Measurements from ENCODE around the gene LIG3.

Gene LIG3

GRCh38 chr17:34980681-34981537 lies 597 bp downstream of the LIG3 start:
- Histone ChIP-seq H3K36me3 (ENCODE audit: control insufficient read depth in 5 of 5, insufficient read depth in 5 of 5, low read length in 5 of 5) (peaks cover 0 to 6% (median 4%) of the 10 kb centered on the region in 5 donors), H3K4me1 (ENCODE audit: control insufficient read depth in 5 of 5, insufficient read depth in 5 of 5, low read length in 5 of 5) (peaks cover 4 to 20% (median 17%) of the 10 kb centered on the region in 5 donors), H3K9me3 (ENCODE audit: control insufficient read depth in 5 of 5, low read length in 5 of 5) (no peaks in the 10 kb centered on the region), H3K27me3 (ENCODE audit: control insufficient read depth in 5 of 5, insufficient read depth in 4 of 5, low read length in 5 of 5) (no peaks in the 10 kb centered on the region), H3K4me3 (ENCODE audit: low read depth in 1 of 5, low read length in 5 of 5) (peak overlapping the region; percentile 72 to 82 (median 77)), H3K27ac (ENCODE audit: low read depth, low read length) (peak overlapping the region; percentile 98), H3K9ac (ENCODE audit: low read length in 5 of 5) (peak overlapping the region; percentile 95 to 99 (median 97))

GRCh38 chr17:34981538-34982241 lies 1.4 kb downstream of the LIG3 start:
- H3K36me3 ChIP-seq (ENCODE audit: control insufficient read depth in 5 of 5, insufficient read depth in 5 of 5, low read length in 5 of 5) = peaks cover 2 to 9% (median 6%) of the 10 kb centered on the region in 5 donors
- H3K27me3 ChIP-seq (ENCODE audit: control insufficient read depth in 5 of 5, insufficient read depth in 4 of 5, low read length in 5 of 5) = no peaks in the 10 kb centered on the region
- peaks cover 4 to 20% (median 17%) of the 10 kb centered on the region in 5 donors for H3K4me1 ChIP-seq (ENCODE audit: control insufficient read depth in 5 of 5, insufficient read depth in 5 of 5, low read length in 5 of 5)
- peak overlapping the region; percentile 95 to 99 (median 97) for H3K9ac ChIP-seq (ENCODE audit: low read length in 5 of 5)
- H3K4me3 ChIP-seq (ENCODE audit: low read depth in 1 of 5, low read length in 5 of 5) = peak overlapping the region; percentile 72 to 82 (median 77)
- no peaks in the 10 kb centered on the region for H3K9me3 ChIP-seq (ENCODE audit: control insufficient read depth in 5 of 5, low read length in 5 of 5)
- peak overlapping the region; percentile 98 for H3K27ac ChIP-seq (ENCODE audit: low read depth, low read length)

- H3K36me3 ChIP-seq (ENCODE audit: control insufficient read depth in 5 of 5, insufficient read depth in 5 of 5, low read length in 5 of 5) = peaks cover 19 to 47% (median 41%) of the 10 kb centered on the region in 5 donors
- no peaks in the 10 kb centered on the region for H3K4me1 ChIP-seq (ENCODE audit: control insufficient read depth in 5 of 5, insufficient read depth in 5 of 5, low read length in 5 of 5)
Observed at GRCh38 chr17:34987232-34987631, 6.9 kb downstream of the LIG3 start.

GRCh38 chr17:34988644-34989043 lies 8.3 kb downstream of the LIG3 start:
- H3K36me3 ChIP-seq (ENCODE audit: control insufficient read depth in 5 of 5, insufficient read depth in 5 of 5, low read length in 5 of 5) = peaks cover 19 to 55% (median 53%) of the 10 kb centered on the region in 5 donors
- no peaks in the 10 kb centered on the region for H3K4me1 ChIP-seq (ENCODE audit: control insufficient read depth in 5 of 5, insufficient read depth in 5 of 5, low read length in 5 of 5)
- no peaks in the 10 kb centered on the region for H3K9me3 ChIP-seq (ENCODE audit: control insufficient read depth in 5 of 5, low read length in 5 of 5)
- H3K4me3 ChIP-seq (ENCODE audit: low read depth in 1 of 5, low read length in 5 of 5) = no peak overlapping the region
- H3K27ac ChIP-seq (ENCODE audit: low read depth, low read length) = no peak overlapping the region
- H3K9ac ChIP-seq (ENCODE audit: low read length in 5 of 5) = no peak overlapping the region
- H3K27me3 ChIP-seq (ENCODE audit: control insufficient read depth in 5 of 5, insufficient read depth in 4 of 5, low read length in 5 of 5) = no peaks in the 10 kb centered on the region

More at GRCh38 chr17:34987232-34987631, 6.9 kb downstream of the LIG3 start:
- Histone ChIP-seq H3K4me3 (ENCODE audit: low read depth in 1 of 5, low read length in 5 of 5) (no peak overlapping the region), H3K27me3 (ENCODE audit: control insufficient read depth in 5 of 5, insufficient read depth in 4 of 5, low read length in 5 of 5) (no peaks in the 10 kb centered on the region), H3K27ac (ENCODE audit: low read depth, low read length) (no peak overlapping the region), H3K9ac (ENCODE audit: low read length in 5 of 5) (peak overlapping the region in 1 of 5 donors; percentile 13), H3K9me3 (ENCODE audit: control insufficient read depth in 5 of 5, low read length in 5 of 5) (no peaks in the 10 kb centered on the region)

- Histone ChIP-seq H3K27ac (ENCODE audit: low read depth, low read length) (no peak overlapping the region), H3K9me3 (ENCODE audit: control insufficient read depth in 5 of 5, low read length in 5 of 5) (no peaks in the 10 kb centered on the region), H3K36me3 (ENCODE audit: control insufficient read depth in 5 of 5, insufficient read depth in 5 of 5, low read length in 5 of 5) (peaks cover 19 to 64% (median 61%) of the 10 kb centered on the region in 5 donors), H3K4me1 (ENCODE audit: control insufficient read depth in 5 of 5, insufficient read depth in 5 of 5, low read length in 5 of 5) (no peaks in the 10 kb centered on the region), H3K27me3 (ENCODE audit: control insufficient read depth in 5 of 5, insufficient read depth in 4 of 5, low read length in 5 of 5) (no peaks in the 10 kb centered on the region), H3K4me3 (ENCODE audit: low read depth in 1 of 5, low read length in 5 of 5) (no peak overlapping the region), H3K9ac (ENCODE audit: low read length in 5 of 5) (no peak overlapping the region)
Observed at GRCh38 chr17:34989473-34989872, 9.2 kb downstream of the LIG3 start.

- no peaks in the 10 kb centered on the region for H3K27me3 ChIP-seq (ENCODE audit: control insufficient read depth in 5 of 5, insufficient read depth in 4 of 5, low read length in 5 of 5)
- peaks cover 19 to 78% (median 71%) of the 10 kb centered on the region in 5 donors for H3K36me3 ChIP-seq (ENCODE audit: control insufficient read depth in 5 of 5, insufficient read depth in 5 of 5, low read length in 5 of 5)
- no peaks in the 10 kb centered on the region for H3K9me3 ChIP-seq (ENCODE audit: control insufficient read depth in 5 of 5, low read length in 5 of 5)
- no peak overlapping the region for H3K27ac ChIP-seq (ENCODE audit: low read depth, low read length)
- no peak overlapping the region for H3K9ac ChIP-seq (ENCODE audit: low read length in 5 of 5)
- no peak overlapping the region for H3K4me3 ChIP-seq (ENCODE audit: low read depth in 1 of 5, low read length in 5 of 5)
- H3K4me1 ChIP-seq (ENCODE audit: control insufficient read depth in 5 of 5, insufficient read depth in 5 of 5, low read length in 5 of 5) = no peaks in the 10 kb centered on the region
Observed at GRCh38 chr17:34990921-34991365, 10.6 kb downstream of the LIG3 start.

- Histone ChIP-seq H3K9ac (ENCODE audit: low read length in 5 of 5) (no peak overlapping the region), H3K9me3 (ENCODE audit: control insufficient read depth in 5 of 5, low read length in 5 of 5) (no peaks in the 10 kb centered on the region), H3K27ac (ENCODE audit: low read depth, low read length) (no peak overlapping the region), H3K4me1 (ENCODE audit: control insufficient read depth in 5 of 5, insufficient read depth in 5 of 5, low read length in 5 of 5) (no peaks in the 10 kb centered on the region), H3K27me3 (ENCODE audit: control insufficient read depth in 5 of 5, insufficient read depth in 4 of 5, low read length in 5 of 5) (no peaks in the 10 kb centered on the region), H3K36me3 (ENCODE audit: control insufficient read depth in 5 of 5, insufficient read depth in 5 of 5, low read length in 5 of 5) (peaks cover 18 to 81% (median 72%) of the 10 kb centered on the region in 5 donors), H3K4me3 (ENCODE audit: low read depth in 1 of 5, low read length in 5 of 5) (no peak overlapping the region)
Observed at GRCh38 chr17:34991606-34992005, 11.3 kb downstream of the LIG3 start.

GRCh38 chr17:34993031-34993430 lies 12.7 kb downstream of the LIG3 start:
- H3K9ac ChIP-seq (ENCODE audit: low read length in 5 of 5) = no peak overlapping the region
- H3K9me3 ChIP-seq (ENCODE audit: control insufficient read depth in 5 of 5, low read length in 5 of 5) = no peaks in the 10 kb centered on the region
- H3K4me3 ChIP-seq (ENCODE audit: low read depth in 1 of 5, low read length in 5 of 5) = no peak overlapping the region
- H3K4me1 ChIP-seq (ENCODE audit: control insufficient read depth in 5 of 5, insufficient read depth in 5 of 5, low read length in 5 of 5) = peaks cover 0 to 11% (median 5%) of the 10 kb centered on the region in 5 donors
- no peak overlapping the region for H3K27ac ChIP-seq (ENCODE audit: low read depth, low read length)
- peaks cover 9 to 77% (median 71%) of the 10 kb centered on the region in 5 donors for H3K36me3 ChIP-seq (ENCODE audit: control insufficient read depth in 5 of 5, insufficient read depth in 5 of 5, low read length in 5 of 5)
- no peaks in the 10 kb centered on the region for H3K27me3 ChIP-seq (ENCODE audit: control insufficient read depth in 5 of 5, insufficient read depth in 4 of 5, low read length in 5 of 5)

- Histone ChIP-seq H3K27me3 (ENCODE audit: control insufficient read depth in 5 of 5, insufficient read depth in 4 of 5, low read length in 5 of 5) (no peaks in the 10 kb centered on the region), H3K4me3 (ENCODE audit: low read depth in 1 of 5, low read length in 5 of 5) (no peak overlapping the region), H3K27ac (ENCODE audit: low read depth, low read length) (no peak overlapping the region), H3K4me1 (ENCODE audit: control insufficient read depth in 5 of 5, insufficient read depth in 5 of 5, low read length in 5 of 5) (peaks cover 0 to 13% (median 5%) of the 10 kb centered on the region in 5 donors), H3K36me3 (ENCODE audit: control insufficient read depth in 5 of 5, insufficient read depth in 5 of 5, low read length in 5 of 5) (peaks cover 0 to 80% (median 73%) of the 10 kb centered on the region in 5 donors), H3K9me3 (ENCODE audit: control insufficient read depth in 5 of 5, low read length in 5 of 5) (no peaks in the 10 kb centered on the region), H3K9ac (ENCODE audit: low read length in 5 of 5) (no peak overlapping the region)
Observed at GRCh38 chr17:34996422-34997285, 16.3 kb downstream of the LIG3 start.
